K562 (cell line): ENCODE data around the gene DBT.

Experiments used
- ATF3 ChIP-seq, 2 experiments: fragments of 450-650 bp in 1 of 2; sonication (generic) in 1 of 2; formaldehyde crosslinking in 1 of 2; IDR thresholded peaks in 1 of 2; conservative IDR thresholded peaks in 1 of 2; 2 replicates each; pipeline versions ENCODE4 v1.6.1 to v1.8.1; 2016 to 2023; ENCODE audit warnings: mild to moderate bottlenecking in 2 of 2, moderate library complexity in 2 of 2, inconsistent platforms in 1 of 2, missing genetic modification reagents in 1 of 2
- BRCA1 ChIP-seq, 2 experiments: fragments of 450-650 bp in 1 of 2; sonication (generic) in 1 of 2; formaldehyde crosslinking in 1 of 2; IDR thresholded peaks; 2 replicates each; pipeline versions ENCODE4 v1.5.0 to v1.6.1; 2017 to 2020; ENCODE audit warnings: mild to moderate bottlenecking in 1 of 2, missing genetic modification reagents in 1 of 2
- CTCF ChIP-seq, 3 experiments: IDR thresholded peaks in 2 of 3; conservative IDR thresholded peaks in 1 of 3; 2 replicates each; pipeline ENCODE4 v1.5.1; 2011 to 2012; ENCODE audit warnings: low read length in 3 of 3, mild to moderate bottlenecking in 3 of 3, control low read depth in 2 of 3, improper control_type of control experiment in 1 of 3, inconsistent platforms in 1 of 3, low read depth in 1 of 3, mixed read lengths in 1 of 3, moderate library complexity in 1 of 3; ENCODE audit not compliant: insufficient read depth in 2 of 3
- DLX4 ChIP-seq: fragments of 250-450 bp; sonication (Bioruptor Pico); IDR thresholded peaks from 2 replicates; pipeline ENCODE4 v1.6.1; 2021; ENCODE audit warnings: mild to moderate bottlenecking
- E2F4 ChIP-seq: sonication (generic); formaldehyde crosslinking; IDR thresholded peaks from 2 replicates; pipeline ENCODE4 v1.8.0; 2022; ENCODE audit warnings: mild to moderate bottlenecking, low read depth, missing genetic modification reagents
- HIVEP1 ChIP-seq: fragments of 250-450 bp; sonication (Bioruptor Pico); IDR thresholded peaks from 2 replicates; pipeline ENCODE4 v1.4.0; 2020; ENCODE audit warnings: mild to moderate bottlenecking
- JUN ChIP-seq, 2 experiments: sonication (generic) in 1 of 2; formaldehyde crosslinking in 1 of 2; IDR thresholded peaks; 2 replicates each; pipeline versions ENCODE4 v1.6.1 to v1.8.0; 2012 to 2022; ENCODE audit warnings: borderline replicate concordance in 2 of 2, mild to moderate bottlenecking in 2 of 2, improper control_type of control experiment in 1 of 2, low read depth in 1 of 2, low read length in 1 of 2, missing genetic modification reagents in 1 of 2
- NCOR1 ChIP-seq: fragments of 450-650 bp; IDR thresholded peaks from 2 replicates; pipeline ENCODE4 v1.6.1; 2016; ENCODE audit warnings: mild to moderate bottlenecking, moderate library complexity
- POLR2AphosphoS5 ChIP-seq: IDR thresholded peaks from 2 replicates; pipeline ENCODE4 v1.6.1; 2011; ENCODE audit warnings: mild to moderate bottlenecking, low read depth, low read length, moderate library complexity; ENCODE audit not compliant: control insufficient read depth, insufficient read depth
- RBM22 ChIP-seq: fragments of 200-400 bp; formaldehyde crosslinking; IDR thresholded peaks from 2 replicates; pipeline ENCODE4 v1.6.1; 2018; ENCODE audit warnings: low read length, low read depth; ENCODE audit not compliant: poor library complexity, severe bottlenecking
- USF2 ChIP-seq: sonication (generic); formaldehyde crosslinking; IDR thresholded peaks from 2 replicates; pipeline ENCODE4 v1.5.0; 2020; ENCODE audit warnings: missing genetic modification reagents
- ZBED1 ChIP-seq: IDR thresholded peaks from 2 replicates; pipeline ENCODE4 v1.6.1; 2014
- ZNF639 ChIP-seq, 2 experiments: fragments of 200-800 bp in 1 of 2; sonication (Bioruptor generic) in 1 of 2; sonication (generic) in 1 of 2; formaldehyde crosslinking in 1 of 2; IDR thresholded peaks in 1 of 2; conservative IDR thresholded peaks in 1 of 2; 2 replicates each; pipeline versions ENCODE4 v1.5.0 to v1.6.1; 2016 to 2020; ENCODE audit warnings: missing compliant biosample characterization in 1 of 2, missing genetic modification characterization in 1 of 2, missing genetic modification reagents in 1 of 2

GRCh38 chr1:100268202-100268601, 18.6 kb upstream of the DBT start:
- TF ChIP-seq JUN (IDR thresholded peaks at IDR 0.05; ENCODE audit: borderline replicate concordance, low read depth, low read length) (no peak), JUN (CRISPR knock-in tag; IDR thresholded peaks at IDR 0.05; ENCODE audit: borderline replicate concordance) (no peak), USF2 (CRISPR knock-in tag) (no peak), POLR2AphosphoS5 (no peak), DLX4 (CRISPR knock-in tag) (no peak), ZNF639 (CRISPR knock-in tag; conservative IDR thresholded peaks at IDR 0.05 in 1 of 2, IDR thresholded peaks at IDR 0.05 in 1 of 2) (no peak), E2F4 (no peak), ZBED1 (no peak), RBM22 (no peak), BRCA1 (IDR thresholded peaks at IDR 0.05) (no peak), BRCA1 (CRISPR knock-in tag; IDR thresholded peaks at IDR 0.05) (no peak), CTCF (IDR thresholded peaks at IDR 0.05 in 2 of 3, conservative IDR thresholded peaks at IDR 0.05 in 1 of 3; ENCODE audit: insufficient read depth in 2 of 3, low read depth in 1 of 3, low read length in 3 of 3) (no peak), HIVEP1 (CRISPR knock-in tag) (no peak), ATF3 (IDR thresholded peaks at IDR 0.05) (no peak), ATF3 (CRISPR knock-in tag; conservative IDR thresholded peaks at IDR 0.05) (no peak), NCOR1 (no peak)
